ENCODE measurements around the gene DYSF.

The DYSF gene

GRCh38 chr2:71669058-71669456, 215.7 kb downstream of the DYSF start:
- DNase-seq (ENCODE audit: low read depth), result no peak
- no peak overlapping the region for H3K4me3 ChIP-seq (ENCODE audit: low read depth, low read length)
- no peak for TF ChIP-seq CTCF (IDR thresholded peaks at IDR 0.05; ENCODE audit: low read depth, low read length, missing control alignments)

GRCh38 chr2:71669628-71670429, 216.5 kb downstream of the DYSF start:
- TF ChIP-seq CTCF (IDR thresholded peaks at IDR 0.05; ENCODE audit: low read depth, low read length, missing control alignments), result no peak
- H3K4me3 ChIP-seq (ENCODE audit: low read depth, low read length), result no peak overlapping the region
- DNase-seq (ENCODE audit: low read depth), result no peak

DNA sequence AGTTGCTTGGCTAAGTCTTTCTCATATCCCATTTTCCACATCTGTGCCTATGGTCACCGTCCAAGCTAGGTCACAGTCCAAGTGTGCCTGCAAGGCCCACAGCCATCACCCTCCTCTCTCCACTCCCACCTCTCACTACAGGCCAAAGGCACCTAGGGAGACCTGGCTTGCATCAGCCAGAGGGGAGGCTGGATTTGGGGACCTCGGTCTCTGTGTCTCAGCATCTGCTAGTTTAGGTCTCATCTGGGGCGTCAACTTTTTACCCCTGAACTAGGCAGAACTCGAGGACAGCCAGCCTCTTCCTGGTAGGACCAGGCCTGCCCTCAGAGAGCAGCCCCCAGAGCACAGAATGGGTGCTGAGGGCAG, 217.1 kb downstream of the DYSF start:
- TF ChIP-seq CTCF (IDR thresholded peaks at IDR 0.05; ENCODE audit: low read depth, low read length, missing control alignments), result no peak
- no peak for DNase-seq (ENCODE audit: low read depth)
- H3K4me3 ChIP-seq (ENCODE audit: low read depth, low read length), result no peak overlapping the region

GRCh38 chr2:71671203-71671854, 218.0 kb downstream of the DYSF start:
- H3K4me3 ChIP-seq (ENCODE audit: low read depth, low read length), result no peak overlapping the region
- no peak for TF ChIP-seq CTCF (IDR thresholded peaks at IDR 0.05; ENCODE audit: low read depth, low read length, missing control alignments)
- no peak for DNase-seq (ENCODE audit: low read depth)

- TF ChIP-seq CTCF (IDR thresholded peaks at IDR 0.05; ENCODE audit: low read depth, low read length, missing control alignments), result no peak
- no peak overlapping the region for H3K4me3 ChIP-seq (ENCODE audit: low read depth, low read length)
- DNase-seq (ENCODE audit: low read depth), result no peak
Measured at GRCh38 chr2:71671895-71672825, 218.8 kb downstream of the DYSF start.

GRCh38 chr2:71672826-71673795, 219.8 kb downstream of the DYSF start:
- no peak overlapping the region for H3K4me3 ChIP-seq (ENCODE audit: low read depth, low read length)
- TF ChIP-seq CTCF (IDR thresholded peaks at IDR 0.05; ENCODE audit: low read depth, low read length, missing control alignments), result no peak
- no peak for DNase-seq (ENCODE audit: low read depth)
